Stimulated activated CD4-positive, alpha-beta T cell treated with anti-CD3 and anti-CD28 coated beads, Interleukin-2, amount 100 ng/mL, for 48 hours (primary cell): ENCODE measurements around the gene LRRC36.
A peak's percentile ranks its signal among the peaks of the same experiment; 100 is the strongest.
"Not testable (repeated sequence)": the region's sequence is repeated elsewhere in the genome, so short reads cannot be mapped to it uniquely, and the experiment has no call there.

Experiments used
- DNase-seq, 2 donors: peaks; one replicate each; pipeline ENCODE4 v3.0.0-alpha.2; 2020

Gene LRRC36

GRCh38 chr16:67405336-67405735 lies 78.7 kb downstream of the LRRC36 start:
- DNase-seq, result no peak

DNA sequence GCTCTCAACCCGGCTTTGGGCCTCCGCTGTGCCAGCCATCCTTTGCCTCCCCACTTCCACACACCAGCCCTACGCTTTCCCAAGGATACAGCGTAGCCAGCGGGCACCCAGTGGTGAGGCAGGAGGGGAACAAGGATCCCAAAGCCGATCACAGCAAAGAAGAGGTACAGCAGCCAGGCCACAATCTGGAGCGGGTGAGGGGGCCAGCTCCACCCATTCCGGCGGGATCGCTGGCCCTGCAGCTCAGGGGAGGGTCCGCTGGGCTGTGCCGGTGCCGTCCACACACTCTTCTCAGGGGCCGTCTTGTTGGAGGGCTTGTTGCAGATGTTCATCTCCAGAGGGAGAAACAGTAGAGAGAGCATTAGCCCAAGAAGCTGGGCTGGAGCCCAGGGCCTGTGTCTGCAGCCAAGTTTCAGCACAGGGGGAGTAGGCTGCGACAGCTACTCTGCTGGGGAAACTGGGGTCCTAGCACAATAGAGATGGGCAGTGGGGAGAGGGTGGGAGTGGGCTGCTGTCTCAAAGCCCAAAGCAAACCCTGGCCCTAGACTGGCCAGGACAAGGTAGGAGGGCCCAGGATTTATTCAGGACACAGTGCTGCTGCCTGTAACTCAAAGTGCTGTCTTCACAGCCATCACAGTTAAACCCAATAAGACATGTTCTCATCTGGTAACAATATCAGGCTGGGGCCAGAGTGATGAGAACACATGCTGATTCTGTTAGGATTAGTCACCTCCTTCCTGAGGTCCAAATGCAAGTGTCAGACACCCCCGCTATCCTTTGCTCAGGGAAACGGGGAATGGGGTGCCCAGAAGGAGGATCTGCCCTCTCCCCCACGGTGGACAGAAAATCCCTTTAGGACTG lies 79.7 kb downstream of the LRRC36 start:
- no peak for DNase-seq

- no peak for DNase-seq
Observed at GRCh38 chr16:67407176-67407787, 80.7 kb downstream of the LRRC36 start.

- DNase-seq, result no peak
Observed at GRCh38 chr16:67407788-67408452, 81.3 kb downstream of the LRRC36 start.

DNA sequence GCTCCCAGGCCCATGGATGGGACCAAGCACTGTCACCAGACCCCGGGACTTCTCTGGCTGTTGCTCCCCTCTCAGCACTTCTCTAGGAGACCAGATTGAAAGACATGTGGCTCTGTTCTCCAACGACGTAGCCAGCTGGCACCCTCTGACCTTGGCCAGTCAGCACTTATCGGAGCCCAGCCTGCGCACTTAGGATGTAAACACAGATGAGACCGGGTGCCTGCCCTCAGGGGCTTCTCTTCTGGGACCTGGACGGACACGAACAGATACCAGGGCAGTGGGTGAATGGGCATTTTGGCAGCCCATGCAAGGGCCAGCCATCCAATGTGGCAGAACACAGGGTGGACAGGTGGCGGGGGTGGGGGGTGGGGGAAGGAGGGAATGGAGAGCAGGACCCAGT lies 83.0 kb downstream of the LRRC36 start:
- no peak for DNase-seq

GRCh38 chr16:67411339-67411738 lies 84.7 kb downstream of the LRRC36 start:
- no peak for DNase-seq

DNA sequence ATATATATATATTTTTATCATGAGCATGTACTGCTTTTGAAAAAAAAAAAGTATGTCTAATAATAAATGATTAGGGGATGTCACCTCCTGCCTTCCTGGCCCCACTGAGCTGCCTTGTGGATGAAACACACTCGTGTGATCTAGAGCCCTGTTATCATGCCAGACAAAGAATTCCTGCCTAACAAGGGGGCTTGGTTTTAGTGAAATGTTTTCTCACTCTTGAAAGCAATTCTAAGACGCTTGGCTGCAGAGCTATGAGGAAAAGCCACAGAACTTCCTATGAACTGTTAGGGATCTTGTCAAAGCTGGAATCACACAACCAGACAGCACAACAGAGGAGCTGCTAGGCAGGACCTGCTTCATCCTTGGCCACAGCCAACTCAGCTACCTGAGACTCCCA lies 85.7 kb downstream of the LRRC36 start:
- no peak for DNase-seq

- no peak for DNase-seq
Observed at GRCh38 chr16:67413978-67414911, 87.6 kb downstream of the LRRC36 start.

DNA sequence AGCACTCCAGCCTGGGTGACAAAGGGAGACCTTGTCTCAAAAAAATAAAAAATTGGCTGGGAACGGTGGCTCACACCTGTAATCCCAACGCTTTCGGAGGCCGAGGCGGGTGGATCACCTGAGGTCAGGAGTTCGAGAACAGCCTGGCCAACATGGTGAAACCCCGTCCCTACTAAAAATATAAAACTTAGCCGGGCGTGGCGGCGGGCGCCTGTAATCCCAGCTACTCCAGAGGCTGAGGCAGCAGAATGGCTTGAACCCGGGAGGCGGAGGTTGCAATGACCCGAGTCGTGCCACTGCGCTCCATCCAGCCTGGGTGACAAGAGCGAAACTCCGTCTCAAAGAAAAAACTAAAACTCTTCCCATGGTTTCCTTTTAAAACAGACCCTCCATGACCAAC lies 88.8 kb downstream of the LRRC36 start:
- not testable (repeated sequence) for DNase-seq

DNA sequence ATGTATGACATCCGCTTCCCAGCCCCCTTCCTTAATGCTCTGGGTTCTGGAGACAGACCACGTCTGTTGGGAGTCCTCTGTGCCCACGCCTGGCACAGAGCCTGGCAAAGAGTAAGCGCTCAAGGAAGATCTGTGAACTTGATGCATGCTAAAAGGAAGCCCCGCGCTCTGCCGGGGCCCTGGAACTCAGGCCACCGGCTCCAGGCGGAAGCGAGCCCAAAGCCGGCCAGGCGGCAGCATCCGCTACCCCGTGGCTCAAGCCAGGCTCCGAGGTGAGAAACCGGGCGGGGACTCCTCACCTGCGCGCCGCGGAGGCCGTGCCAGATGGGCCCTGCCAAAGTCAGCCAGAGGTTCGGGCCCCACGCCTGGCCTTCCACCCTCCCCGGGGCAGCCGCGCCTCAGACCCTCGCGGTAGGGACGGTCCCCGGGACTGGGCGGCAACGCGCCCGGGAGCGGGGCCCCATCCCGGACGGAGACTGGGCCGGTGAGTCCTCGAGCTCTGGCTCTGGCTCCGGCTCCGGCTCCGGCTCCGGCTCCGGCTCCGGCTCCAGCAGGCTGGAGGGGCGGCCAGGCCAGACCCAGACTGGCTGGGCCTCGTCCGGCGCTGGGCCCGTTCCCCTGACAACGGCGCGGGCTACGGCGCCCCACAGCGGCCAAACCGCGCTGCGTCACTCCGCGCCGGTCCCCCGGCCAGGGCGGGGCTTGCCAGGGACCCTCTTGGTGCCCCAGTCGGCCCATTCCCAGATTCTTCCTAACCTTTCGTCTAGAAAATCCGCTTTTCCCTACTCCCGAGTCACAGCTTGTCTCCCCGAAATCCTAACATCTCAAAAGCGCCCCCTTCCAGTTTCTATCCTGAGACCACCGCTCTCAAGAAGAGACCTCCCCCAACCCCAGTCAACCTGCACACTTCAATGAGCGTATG lies 89.5 kb downstream of the LRRC36 start, which contains the start of gene ZDHHC1:
Gene ZDHHC1 (minus strand): TSS at position 606 of the 922 bp plus-strand sequence. CDS start 8,702 bp downstream, outside the sequence.
- peak; percentile 52 to 58 for DNase-seq

GRCh38 chr16:67417333-67418061 lies 90.9 kb downstream of the LRRC36 start:
- no peak for DNase-seq

GRCh38 chr16:67419502-67419901 lies 92.9 kb downstream of the LRRC36 start:
- DNase-seq, result no peak

DNA sequence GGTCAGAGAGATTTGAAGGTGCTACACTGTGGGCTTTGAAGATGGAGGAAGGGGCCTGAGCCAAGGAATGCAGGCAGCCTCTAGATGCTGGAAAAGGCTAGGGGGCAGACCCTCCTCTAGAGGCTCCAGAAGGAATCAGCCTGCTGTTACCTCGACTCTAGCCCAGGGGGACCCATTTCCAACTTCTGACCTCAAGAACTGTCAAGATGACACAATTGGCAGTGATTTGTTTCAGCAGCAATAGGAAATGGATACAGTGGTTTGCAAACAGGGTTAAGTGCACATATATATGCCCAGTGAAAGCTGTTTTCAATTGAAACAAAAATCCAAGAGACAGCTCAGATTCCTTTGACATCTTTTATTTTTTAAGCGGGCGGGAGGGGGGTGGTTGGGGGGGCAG lies 93.3 kb downstream of the LRRC36 start:
- DNase-seq, result no peak

DNA sequence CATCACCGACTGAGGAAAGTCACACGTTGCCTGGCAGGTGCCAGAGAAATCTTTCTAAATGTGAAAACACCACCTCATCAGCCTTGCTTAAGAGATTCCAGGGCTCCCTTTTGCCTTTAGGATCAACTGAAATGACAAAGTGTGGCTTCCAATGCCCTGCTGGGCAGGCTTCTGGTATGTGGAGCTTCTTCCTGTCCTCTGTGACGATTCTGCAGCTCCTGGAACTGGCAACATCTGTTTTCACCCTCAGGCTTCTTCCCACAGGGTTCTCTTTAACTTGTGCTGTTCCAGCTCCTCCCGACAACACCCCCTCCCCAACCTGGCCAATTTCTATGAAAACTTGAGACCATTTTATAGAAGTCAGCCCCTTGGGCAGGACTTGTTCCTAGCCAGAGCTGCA lies 94.4 kb downstream of the LRRC36 start:
- DNase-seq, result no peak

DNA sequence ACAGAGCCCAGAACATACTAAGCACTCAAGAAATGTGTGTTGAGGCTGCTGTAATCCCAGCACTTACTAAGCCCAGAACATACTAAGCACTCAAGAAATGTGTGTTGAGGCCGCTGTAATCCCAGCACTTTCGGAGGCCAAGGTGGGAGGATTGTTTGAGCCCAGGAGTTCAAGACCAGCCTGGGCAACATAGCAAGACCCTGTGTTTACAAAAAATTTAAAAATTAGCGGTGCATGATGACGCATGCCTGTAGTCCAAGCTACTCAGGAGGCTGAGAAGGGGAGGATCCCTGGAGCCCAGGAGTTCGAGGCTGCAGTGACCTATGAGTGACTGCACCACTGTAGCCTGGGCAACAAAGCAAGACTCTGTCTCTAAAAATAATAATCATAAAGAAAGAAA lies 96.4 kb downstream of the LRRC36 start:
- no peak for DNase-seq

- DNase-seq, result no peak
Observed at GRCh38 chr16:67423611-67424260, 97.1 kb downstream of the LRRC36 start.

DNA sequence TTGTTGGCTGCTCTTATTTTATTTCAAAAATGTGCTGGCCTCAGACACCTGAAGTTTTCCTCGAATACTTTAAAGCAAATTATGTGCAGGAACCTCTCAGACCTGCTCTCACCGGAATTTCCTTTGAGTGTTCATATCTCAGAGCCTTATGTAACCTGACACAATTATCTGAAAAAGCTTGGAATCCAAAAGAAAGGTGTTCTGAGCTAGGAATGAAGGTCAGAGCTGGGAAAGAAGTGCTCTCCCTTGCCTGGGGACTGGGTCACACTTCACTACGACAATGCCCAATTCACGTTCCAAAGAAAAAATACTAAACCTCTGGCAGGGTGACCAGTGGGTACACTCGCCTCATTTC lies 97.6 kb downstream of the LRRC36 start:
- DNase-seq, result no peak

GRCh38 chr16:67425061-67425460 lies 98.4 kb downstream of the LRRC36 start:
- no peak for DNase-seq

GRCh38 chr16:67425580-67425979 lies 99.0 kb downstream of the LRRC36 start:
- DNase-seq, result no peak

DNA sequence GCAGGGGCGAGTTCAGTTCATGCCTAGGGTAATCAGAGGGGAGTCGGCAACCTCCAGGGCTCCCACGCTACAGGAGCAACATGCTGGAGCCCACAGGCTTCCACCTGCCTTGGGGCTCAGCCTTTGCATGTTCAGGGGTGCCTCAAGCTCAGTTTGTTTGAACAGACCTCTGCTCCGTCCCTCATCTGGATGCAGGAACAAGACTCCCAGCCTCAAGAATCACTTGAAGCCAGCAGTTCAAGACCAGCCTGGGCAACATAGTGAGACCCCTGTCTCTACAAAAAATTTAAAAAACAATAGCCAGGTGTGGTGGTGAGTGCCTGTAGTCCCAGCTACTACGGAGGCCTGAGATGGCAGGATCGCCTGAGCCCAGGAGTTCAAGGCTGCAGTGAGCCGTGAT lies 99.4 kb downstream of the LRRC36 start:
- no peak for DNase-seq
